HEK293 (cell line): ENCODE data around the gene CLIC3.

Source experiments
- CTCF ChIA-PET: fragments of 350-600 bp; formaldehyde crosslinking; extraction: SDS; loops from one replicate; lab custom pipeline; 2021; ENCODE audit warnings: antibody characterized with exemption; lab: Yijun Ruan, JAX
- POLR2A ChIA-PET: fragments of 300-600 bp; formaldehyde crosslinking; extraction: SDS; loops from one replicate; lab custom pipeline; 2020; ENCODE audit warnings: antibody characterized with exemption, inconsistent platforms; lab: Yijun Ruan, JAX
- H3K27ac ChIP-seq: fragments of 200-500 bp; sonication (Bioruptor generic); 2 replicates; pipeline ENCODE4 v1.5.1; 2014; ENCODE audit warnings: low read depth, low read length, control low read depth, inconsistent platforms; ENCODE audit errors: extremely low read depth
- H3K36me3 ChIP-seq, 2 experiments: fragments of 200-500 bp in 1 of 2; sonication (Bioruptor generic) in 1 of 2; 1 replicate in 1 of 2; 2 replicates in 1 of 2; pipeline ENCODE4 v1.5.1; 2014 to 2017; ENCODE audit warnings: inconsistent platforms in 2 of 2, low read length in 2 of 2; ENCODE audit not compliant: control insufficient read depth in 2 of 2, insufficient read depth in 1 of 2
- H3K4me1 ChIP-seq: fragments of 200-500 bp; sonication (Bioruptor generic); 2 replicates; pipeline ENCODE4 v1.5.1; 2014; ENCODE audit warnings: mild to moderate bottlenecking, low read length, inconsistent platforms; ENCODE audit not compliant: control insufficient read depth, insufficient read depth
- H3K4me3 ChIP-seq: 2 replicates; pipeline ENCODE4 v1.5.1; 2011; ENCODE audit warnings: low read depth, mild to moderate bottlenecking, control low read depth, low read length, moderate library complexity
- H3K9me3 ChIP-seq: fragments of 200-500 bp; sonication (Bioruptor generic); 2 replicates; pipeline ENCODE4 v1.5.1; 2014; ENCODE audit warnings: low read depth, low read length, inconsistent platforms; ENCODE audit not compliant: control insufficient read depth, insufficient read depth
- EGR2 ChIP-seq: fragments of 450-650 bp; formaldehyde crosslinking; IDR thresholded peaks from 2 replicates; pipeline ENCODE4 v1.5.1; 2016; ENCODE audit warnings: low read depth, missing biosample characterization, missing genetic modification characterization
- KLF1 ChIP-seq: fragments of 450-650 bp; formaldehyde crosslinking; IDR thresholded peaks from 2 replicates; pipeline ENCODE4 v1.5.1; 2016; ENCODE audit warnings: missing biosample characterization, missing genetic modification characterization
- KLF8 ChIP-seq: fragments of 450-650 bp; formaldehyde crosslinking; IDR thresholded peaks from 2 replicates; pipeline ENCODE4 v1.5.1; 2016; ENCODE audit warnings: missing biosample characterization, missing genetic modification characterization
- PRDM1 ChIP-seq: fragments of 450-650 bp; formaldehyde crosslinking; IDR thresholded peaks from 2 replicates; pipeline ENCODE4; 2016; ENCODE audit warnings: missing biosample characterization, missing genetic modification characterization
- ZFHX2 ChIP-seq: fragments of 450-650 bp; formaldehyde crosslinking; conservative IDR thresholded peaks from 2 replicates; pipeline ENCODE4 v1.5.1; 2016; ENCODE audit warnings: missing biosample characterization, missing genetic modification characterization
- ZNF112 ChIP-seq: fragments of 450-650 bp; formaldehyde crosslinking; IDR thresholded peaks from 2 replicates; pipeline ENCODE4 v1.5.0; 2017; ENCODE audit warnings: missing biosample characterization, missing genetic modification characterization
- ZNF19 ChIP-seq: fragments of 450-650 bp; formaldehyde crosslinking; IDR thresholded peaks from 2 replicates; pipeline ENCODE4; 2016; ENCODE audit warnings: missing biosample characterization, missing genetic modification characterization, low read depth
- ZNF223 ChIP-seq: fragments of 450-650 bp; formaldehyde crosslinking; IDR thresholded peaks from 2 replicates; pipeline ENCODE4 v1.5.1; 2016; ENCODE audit warnings: missing biosample characterization, missing genetic modification characterization
- ZNF239 ChIP-seq: fragments of 450-650 bp; formaldehyde crosslinking; IDR thresholded peaks from 2 replicates; pipeline ENCODE4 v1.5.1; 2016; ENCODE audit warnings: missing biosample characterization, missing genetic modification characterization
- ZNF423 ChIP-seq: fragments of 450-650 bp; formaldehyde crosslinking; IDR thresholded peaks from 2 replicates; pipeline ENCODE4 v1.5.1; 2016; ENCODE audit warnings: missing biosample characterization, missing genetic modification characterization
- ZNF426 ChIP-seq: fragments of 450-650 bp; formaldehyde crosslinking; IDR thresholded peaks from 2 replicates; pipeline ENCODE4 v1.5.1; 2017; ENCODE audit warnings: missing biosample characterization, missing genetic modification characterization, mild to moderate bottlenecking, inconsistent platforms, moderate library complexity
- ZNF548 ChIP-seq: fragments of 450-650 bp; formaldehyde crosslinking; IDR thresholded peaks from 2 replicates; pipeline ENCODE4 v1.5.1; 2016; ENCODE audit warnings: missing biosample characterization, missing genetic modification characterization
- ZNF560 ChIP-seq: fragments of 450-650 bp; formaldehyde crosslinking; IDR thresholded peaks from 2 replicates; pipeline ENCODE4 v1.5.1; 2017; ENCODE audit warnings: missing biosample characterization, missing genetic modification characterization, borderline replicate concordance
- ZNF600 ChIP-seq: fragments of 450-650 bp; formaldehyde crosslinking; IDR thresholded peaks from 2 replicates; pipeline ENCODE4 v1.5.1; 2016; ENCODE audit warnings: missing biosample characterization, missing genetic modification characterization
- ZNF623 ChIP-seq: fragments of 450-650 bp; formaldehyde crosslinking; IDR thresholded peaks from 2 replicates; pipeline ENCODE4 v1.5.1; 2016; ENCODE audit warnings: missing biosample characterization, missing genetic modification characterization
- ZNF677 ChIP-seq: fragments of 450-650 bp; IDR thresholded peaks from 2 replicates; pipeline ENCODE4 v1.5.0; 2018; ENCODE audit warnings: missing biosample characterization, mild to moderate bottlenecking, missing genetic modification characterization, moderate library complexity
- ZNF785 ChIP-seq: fragments of 450-650 bp; formaldehyde crosslinking; IDR thresholded peaks from 2 replicates; pipeline ENCODE4 v1.5.1; 2016; ENCODE audit warnings: missing biosample characterization, missing genetic modification characterization
- ZNF792 ChIP-seq: fragments of 450-650 bp; formaldehyde crosslinking; IDR thresholded peaks from 2 replicates; pipeline ENCODE4 v1.5.1; 2016; ENCODE audit warnings: missing biosample characterization, missing genetic modification characterization
- TF ChIP-seq, protein P1 (sequence below): fragments of 450-650 bp; formaldehyde crosslinking; IDR thresholded peaks from 2 replicates; pipeline ENCODE4 v1.5.1; 2016; ENCODE audit warnings: missing biosample characterization, missing genetic modification characterization, low read depth
- TF ChIP-seq, protein P2 (sequence below): fragments of 450-650 bp; formaldehyde crosslinking; IDR thresholded peaks from 2 replicates; pipeline ENCODE4 v1.5.1; 2016; ENCODE audit warnings: missing biosample characterization, missing genetic modification characterization
- TF ChIP-seq, protein P3 (sequence below): fragments of 450-650 bp; formaldehyde crosslinking; IDR thresholded peaks from 2 replicates; pipeline ENCODE4 v1.5.1; 2016; ENCODE audit warnings: missing biosample characterization, missing genetic modification characterization
- TF ChIP-seq, protein P4 (sequence below): fragments of 450-650 bp; formaldehyde crosslinking; conservative IDR thresholded peaks from 2 replicates; pipeline ENCODE4 v1.5.1; 2016; ENCODE audit warnings: low read depth, missing biosample characterization, missing genetic modification characterization

CLIC3 gene

DNA sequence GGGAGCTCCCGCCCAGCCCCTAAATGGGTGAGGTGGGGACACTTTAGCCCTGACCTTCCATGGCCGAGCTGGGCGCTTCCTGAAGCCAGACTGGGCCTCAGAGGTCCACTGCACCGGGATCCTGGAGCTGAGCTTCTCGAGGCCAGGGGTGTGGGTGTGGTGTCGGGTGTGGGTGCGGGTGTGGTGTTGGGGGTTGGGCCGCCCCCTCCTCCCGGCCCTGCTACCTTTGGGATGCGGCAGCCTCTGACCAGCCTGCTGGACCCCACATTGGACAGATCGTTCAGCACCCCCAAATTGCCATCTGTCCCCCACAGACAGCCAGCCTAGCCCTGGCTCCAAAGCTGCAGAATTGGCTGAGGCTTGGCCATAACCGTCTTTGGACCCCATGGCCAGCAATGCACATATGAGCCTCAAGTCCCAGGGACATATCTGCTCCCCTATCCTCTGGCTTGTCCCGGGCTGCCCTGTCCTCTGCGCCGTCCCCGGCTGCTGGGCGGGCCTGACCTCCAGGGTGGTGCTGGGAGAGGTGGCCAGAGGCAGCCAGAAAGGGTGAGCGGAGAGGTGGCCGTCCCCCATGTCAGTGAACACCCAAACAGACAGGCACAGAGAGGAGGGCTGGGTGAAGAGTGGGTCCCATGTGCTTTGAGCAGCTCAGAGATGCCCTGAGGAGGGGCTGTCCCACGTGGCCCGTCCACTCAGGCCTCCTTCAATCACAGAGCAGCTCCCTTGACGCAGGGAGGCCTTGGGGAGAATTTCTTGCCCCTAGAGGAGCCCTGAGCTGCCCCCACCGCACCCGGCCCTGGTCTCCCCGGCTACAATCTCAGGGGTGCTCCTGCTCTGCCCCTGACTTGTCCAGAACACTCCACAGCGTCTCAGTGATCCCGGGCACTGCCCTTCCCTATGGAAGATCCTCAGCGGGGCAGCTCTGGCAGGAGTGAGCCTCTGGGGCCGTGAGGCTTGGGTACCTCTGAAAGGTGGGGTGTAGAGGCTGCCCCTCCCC lies 22.4 kb downstream of the CLIC3 start (continued):
- TF ChIP-seq KLF1 (tag by site-specific recombination) (peak; percentile 100), ZNF426 (tag by site-specific recombination) (no peak), KLF8 (tag by site-specific recombination) (peak; percentile 94), ZNF600 (peak; percentile 77), ZNF623 (tag by site-specific recombination) (no peak), ZNF112 (tag by site-specific recombination) (no peak), ZNF19 (no peak), EGR2 (peak; percentile 69), PRDM1 (tag by site-specific recombination) (no peak), ZNF792 (no peak), ZNF785 (tag by site-specific recombination) (no peak), ZNF548 (tag by site-specific recombination) (no peak)
- TF ChIP-seq, protein P1, sequence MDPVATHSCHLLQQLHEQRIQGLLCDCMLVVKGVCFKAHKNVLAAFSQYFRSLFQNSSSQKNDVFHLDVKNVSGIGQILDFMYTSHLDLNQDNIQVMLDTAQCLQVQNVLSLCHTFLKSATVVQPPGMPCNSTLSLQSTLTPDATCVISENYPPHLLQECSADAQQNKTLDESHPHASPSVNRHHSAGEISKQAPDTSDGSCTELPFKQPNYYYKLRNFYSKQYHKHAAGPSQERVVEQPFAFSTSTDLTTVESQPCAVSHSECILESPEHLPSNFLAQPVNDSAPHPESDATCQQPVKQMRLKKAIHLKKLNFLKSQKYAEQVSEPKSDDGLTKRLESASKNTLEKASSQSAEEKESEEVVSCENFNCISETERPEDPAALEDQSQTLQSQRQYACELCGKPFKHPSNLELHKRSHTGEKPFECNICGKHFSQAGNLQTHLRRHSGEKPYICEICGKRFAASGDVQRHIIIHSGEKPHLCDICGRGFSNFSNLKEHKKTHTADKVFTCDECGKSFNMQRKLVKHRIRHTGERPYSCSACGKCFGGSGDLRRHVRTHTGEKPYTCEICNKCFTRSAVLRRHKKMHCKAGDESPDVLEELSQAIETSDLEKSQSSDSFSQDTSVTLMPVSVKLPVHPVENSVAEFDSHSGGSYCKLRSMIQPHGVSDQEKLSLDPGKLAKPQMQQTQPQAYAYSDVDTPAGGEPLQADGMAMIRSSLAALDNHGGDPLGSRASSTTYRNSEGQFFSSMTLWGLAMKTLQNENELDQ (tag by site-specific recombination) = no peak
- TF ChIP-seq, protein P2, sequence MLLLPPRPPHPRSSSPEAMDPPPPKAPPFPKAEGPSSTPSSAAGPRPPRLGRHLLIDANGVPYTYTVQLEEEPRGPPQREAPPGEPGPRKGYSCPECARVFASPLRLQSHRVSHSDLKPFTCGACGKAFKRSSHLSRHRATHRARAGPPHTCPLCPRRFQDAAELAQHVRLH (tag by site-specific recombination) = no peak
- TF ChIP-seq, protein P3, sequence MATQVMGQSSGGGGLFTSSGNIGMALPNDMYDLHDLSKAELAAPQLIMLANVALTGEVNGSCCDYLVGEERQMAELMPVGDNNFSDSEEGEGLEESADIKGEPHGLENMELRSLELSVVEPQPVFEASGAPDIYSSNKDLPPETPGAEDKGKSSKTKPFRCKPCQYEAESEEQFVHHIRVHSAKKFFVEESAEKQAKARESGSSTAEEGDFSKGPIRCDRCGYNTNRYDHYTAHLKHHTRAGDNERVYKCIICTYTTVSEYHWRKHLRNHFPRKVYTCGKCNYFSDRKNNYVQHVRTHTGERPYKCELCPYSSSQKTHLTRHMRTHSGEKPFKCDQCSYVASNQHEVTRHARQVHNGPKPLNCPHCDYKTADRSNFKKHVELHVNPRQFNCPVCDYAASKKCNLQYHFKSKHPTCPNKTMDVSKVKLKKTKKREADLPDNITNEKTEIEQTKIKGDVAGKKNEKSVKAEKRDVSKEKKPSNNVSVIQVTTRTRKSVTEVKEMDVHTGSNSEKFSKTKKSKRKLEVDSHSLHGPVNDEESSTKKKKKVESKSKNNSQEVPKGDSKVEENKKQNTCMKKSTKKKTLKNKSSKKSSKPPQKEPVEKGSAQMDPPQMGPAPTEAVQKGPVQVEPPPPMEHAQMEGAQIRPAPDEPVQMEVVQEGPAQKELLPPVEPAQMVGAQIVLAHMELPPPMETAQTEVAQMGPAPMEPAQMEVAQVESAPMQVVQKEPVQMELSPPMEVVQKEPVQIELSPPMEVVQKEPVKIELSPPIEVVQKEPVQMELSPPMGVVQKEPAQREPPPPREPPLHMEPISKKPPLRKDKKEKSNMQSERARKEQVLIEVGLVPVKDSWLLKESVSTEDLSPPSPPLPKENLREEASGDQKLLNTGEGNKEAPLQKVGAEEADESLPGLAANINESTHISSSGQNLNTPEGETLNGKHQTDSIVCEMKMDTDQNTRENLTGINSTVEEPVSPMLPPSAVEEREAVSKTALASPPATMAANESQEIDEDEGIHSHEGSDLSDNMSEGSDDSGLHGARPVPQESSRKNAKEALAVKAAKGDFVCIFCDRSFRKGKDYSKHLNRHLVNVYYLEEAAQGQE (tag by site-specific recombination) = no peak
- TF ChIP-seq, protein P4, sequence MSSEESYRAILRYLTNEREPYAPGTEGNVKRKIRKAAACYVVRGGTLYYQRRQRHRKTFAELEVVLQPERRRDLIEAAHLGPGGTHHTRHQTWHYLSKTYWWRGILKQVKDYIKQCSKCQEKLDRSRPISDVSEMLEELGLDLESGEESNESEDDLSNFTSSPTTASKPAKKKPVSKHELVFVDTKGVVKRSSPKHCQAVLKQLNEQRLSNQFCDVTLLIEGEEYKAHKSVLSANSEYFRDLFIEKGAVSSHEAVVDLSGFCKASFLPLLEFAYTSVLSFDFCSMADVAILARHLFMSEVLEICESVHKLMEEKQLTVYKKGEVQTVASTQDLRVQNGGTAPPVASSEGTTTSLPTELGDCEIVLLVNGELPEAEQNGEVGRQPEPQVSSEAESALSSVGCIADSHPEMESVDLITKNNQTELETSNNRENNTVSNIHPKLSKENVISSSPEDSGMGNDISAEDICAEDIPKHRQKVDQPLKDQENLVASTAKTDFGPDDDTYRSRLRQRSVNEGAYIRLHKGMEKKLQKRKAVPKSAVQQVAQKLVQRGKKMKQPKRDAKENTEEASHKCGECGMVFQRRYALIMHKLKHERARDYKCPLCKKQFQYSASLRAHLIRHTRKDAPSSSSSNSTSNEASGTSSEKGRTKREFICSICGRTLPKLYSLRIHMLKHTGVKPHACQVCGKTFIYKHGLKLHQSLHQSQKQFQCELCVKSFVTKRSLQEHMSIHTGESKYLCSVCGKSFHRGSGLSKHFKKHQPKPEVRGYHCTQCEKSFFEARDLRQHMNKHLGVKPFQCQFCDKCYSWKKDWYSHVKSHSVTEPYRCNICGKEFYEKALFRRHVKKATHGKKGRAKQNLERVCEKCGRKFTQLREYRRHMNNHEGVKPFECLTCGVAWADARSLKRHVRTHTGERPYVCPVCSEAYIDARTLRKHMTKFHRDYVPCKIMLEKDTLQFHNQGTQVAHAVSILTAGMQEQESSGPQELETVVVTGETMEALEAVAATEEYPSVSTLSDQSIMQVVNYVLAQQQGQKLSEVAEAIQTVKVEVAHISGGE (tag by site-specific recombination) = no peak

DNA sequence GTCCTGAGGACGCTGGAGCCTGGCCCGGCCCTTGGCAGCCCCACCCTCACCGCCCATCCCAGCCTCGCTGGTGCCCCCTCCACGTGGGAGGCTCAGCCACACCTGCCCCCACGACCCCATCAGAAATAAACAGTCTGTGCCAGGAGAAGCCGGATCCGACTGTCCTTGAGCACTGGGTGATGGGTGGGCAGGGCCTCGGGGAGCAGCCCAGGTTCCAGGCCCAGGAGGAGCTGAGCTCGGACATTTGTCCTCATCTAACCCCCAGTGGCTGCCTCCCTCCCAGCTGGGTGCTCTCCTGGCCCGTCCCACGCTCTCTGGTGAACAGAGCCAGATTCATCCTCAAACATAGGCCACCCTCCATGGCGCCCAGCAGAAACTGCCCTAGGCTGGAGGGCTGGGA lies 23.6 kb downstream of the CLIC3 start:
- Histone ChIP-seq H3K4me1 (no peaks in the 10 kb centered on the region), H3K4me3 (no peak overlapping the region), H3K36me3 (no peaks in the 10 kb centered on the region), H3K27ac (no peak overlapping the region), H3K9me3 (no peaks in the 10 kb centered on the region)
- ChIA-PET CTCF (no interaction called here), POLR2A (no interaction called here)
- no peak for TF ChIP-seq ZNF239
- no peak for TF ChIP-seq ZNF560 (tag by site-specific recombination)
- TF ChIP-seq KLF1 (tag by site-specific recombination) = peak; percentile 69
- TF ChIP-seq, protein P4 (tag by site-specific recombination) = no peak
- no peak for TF ChIP-seq ZNF423 (tag by site-specific recombination)
- no peak for TF ChIP-seq ZNF677 (tag by site-specific recombination)
- TF ChIP-seq ZFHX2 = 0 out of 2 replicates have a peak, but pooled peaks have one; percentile 22
- TF ChIP-seq ZNF223 (tag by site-specific recombination) = no peak
